Measurements from ENCODE around the gene CCDC190.
"Not testable (repeated sequence)": the region's sequence is repeated elsewhere in the genome, so short reads cannot be mapped to it uniquely, and the experiment has no call there.

CCDC190 gene

GRCh38 chr1:162823771-162824525, 37.0 kb downstream of the CCDC190 start:
- DNase-seq: no peak

GRCh38 chr1:162823231-162823630, 37.7 kb downstream of the CCDC190 start:
- no peak for DNase-seq

GRCh38 chr1:162822391-162823200, 38.4 kb downstream of the CCDC190 start:
- DNase-seq: no peak

GRCh38 chr1:162818666-162819065, 42.3 kb downstream of the CCDC190 start:
- not testable (repeated sequence) for DNase-seq

- not testable (repeated sequence) for DNase-seq
Observed at GRCh38 chr1:162818136-162818535, 42.8 kb downstream of the CCDC190 start.

- not testable (repeated sequence) for DNase-seq
Observed at GRCh38 chr1:162812357-162812756, 48.6 kb downstream of the CCDC190 start.

- not testable (repeated sequence) for DNase-seq
Observed at GRCh38 chr1:162807503-162807902, 53.5 kb downstream of the CCDC190 start.

All from stimulated activated CD4-positive, alpha-beta T cell treated with anti-CD3 and anti-CD28 coated beads, Interleukin-2, amount 100 ng/mL, for 48 hours (primary cell).